Astrocyte of the hippocampus (primary cell): Measurements from ENCODE around the gene AMPD1.

Source experiments
- DNase-seq: peaks from one replicate; pipeline ENCODE4 v3.0.0; 2011; ENCODE audit warnings: low read depth, low spot score

The AMPD1 gene

DNA sequence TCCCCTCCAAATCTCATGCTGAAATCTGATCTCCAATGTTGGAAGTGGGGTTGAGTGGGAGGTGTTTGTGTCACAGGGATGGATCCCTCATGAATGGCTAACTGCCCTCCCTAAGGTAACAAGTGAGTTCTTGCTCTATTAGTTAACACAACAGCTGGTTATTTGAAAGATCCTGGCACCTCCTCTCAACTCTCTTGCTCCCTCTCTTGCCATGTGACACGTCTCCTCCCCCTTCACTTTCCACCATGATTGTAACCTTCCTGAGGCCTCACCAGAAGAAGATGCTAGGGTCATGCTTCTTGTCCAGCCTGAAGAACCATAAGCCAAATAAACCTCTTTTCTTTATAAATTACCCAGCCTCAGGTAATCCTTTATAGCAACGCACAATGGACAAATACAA is 54.0 kb downstream of the AMPD1 start:
- no peak for DNase-seq

DNA sequence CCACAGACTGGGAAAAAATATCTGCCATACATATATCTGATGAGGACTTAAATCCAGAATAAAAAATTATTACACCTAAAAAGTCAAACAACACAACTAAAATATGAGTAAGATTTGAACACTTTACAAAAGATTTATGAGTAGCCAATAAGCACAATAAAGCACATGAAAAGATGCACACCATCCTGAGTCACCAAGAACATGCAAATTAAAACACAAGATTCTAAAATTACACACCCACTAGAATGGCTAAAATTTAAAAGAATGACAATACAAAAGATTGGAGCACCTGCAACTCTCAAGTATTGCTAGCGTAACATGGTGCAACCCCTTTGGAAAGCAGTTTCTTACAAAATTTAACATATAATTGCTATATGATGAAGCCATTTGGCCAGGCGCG is 56.4 kb downstream of the AMPD1 start:
- DNase-seq: no peak

DNA sequence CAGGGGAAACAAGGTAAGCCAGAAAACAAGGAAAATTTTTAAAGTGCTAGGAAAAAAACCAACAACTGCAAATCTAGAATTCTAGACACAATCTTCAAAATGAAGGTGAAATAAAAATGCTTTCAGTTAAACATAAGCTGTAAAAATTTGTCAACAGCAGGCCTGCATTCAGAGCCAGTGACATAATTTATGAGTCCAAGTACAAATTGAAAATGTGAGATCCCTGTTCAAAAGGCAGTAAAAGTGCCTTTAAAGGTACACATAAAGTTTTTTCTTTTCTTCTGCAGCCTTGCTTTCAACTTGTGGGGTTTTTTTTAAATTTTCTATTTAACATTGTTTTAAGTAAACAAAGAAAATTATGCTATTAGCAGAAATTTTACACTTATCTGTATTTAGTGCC is 62.9 kb downstream of the AMPD1 start:
- no peak for DNase-seq

DNA sequence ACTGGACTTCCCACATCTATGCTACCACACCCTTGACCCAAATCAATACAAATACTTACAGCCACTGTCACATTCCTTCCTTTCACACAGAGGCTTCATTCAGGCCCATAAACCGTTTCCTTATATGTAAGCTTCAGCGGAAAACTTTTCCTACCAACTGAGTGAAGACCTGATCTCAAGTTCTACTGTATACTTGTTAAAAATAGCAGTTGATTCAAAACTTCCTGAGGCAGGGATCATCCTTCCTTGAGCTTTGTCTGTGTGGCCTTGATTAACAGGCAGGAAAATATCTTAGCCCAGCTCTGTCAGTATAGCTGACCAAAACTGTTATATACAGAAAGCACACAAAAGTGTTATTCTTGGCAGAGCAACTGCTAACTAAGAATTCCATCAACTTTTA is 68.2 kb downstream of the AMPD1 start:
- peak; percentile 14 for DNase-seq

DNA sequence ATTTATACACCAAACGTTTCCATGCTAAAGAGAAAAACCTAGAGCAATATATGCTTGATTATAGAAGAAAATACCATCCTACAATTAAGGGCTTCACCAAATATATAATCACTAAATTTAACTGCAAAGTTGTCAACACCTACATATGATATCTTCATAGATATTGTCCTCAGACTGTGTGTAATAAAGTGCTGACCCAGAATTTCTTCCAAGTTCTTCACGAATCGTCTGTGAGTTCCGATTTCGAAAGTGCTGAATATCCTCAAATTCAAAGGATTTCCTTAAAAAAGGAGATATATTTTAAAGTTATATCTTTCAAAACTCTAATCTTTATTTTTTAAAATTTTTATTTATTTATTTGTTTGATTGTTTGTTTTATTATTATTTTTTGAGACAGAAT is 72.0 kb downstream of the AMPD1 start:
- DNase-seq: no peak
